Measurements from ENCODE around the gene BCAS1.

BCAS1 gene

DNA sequence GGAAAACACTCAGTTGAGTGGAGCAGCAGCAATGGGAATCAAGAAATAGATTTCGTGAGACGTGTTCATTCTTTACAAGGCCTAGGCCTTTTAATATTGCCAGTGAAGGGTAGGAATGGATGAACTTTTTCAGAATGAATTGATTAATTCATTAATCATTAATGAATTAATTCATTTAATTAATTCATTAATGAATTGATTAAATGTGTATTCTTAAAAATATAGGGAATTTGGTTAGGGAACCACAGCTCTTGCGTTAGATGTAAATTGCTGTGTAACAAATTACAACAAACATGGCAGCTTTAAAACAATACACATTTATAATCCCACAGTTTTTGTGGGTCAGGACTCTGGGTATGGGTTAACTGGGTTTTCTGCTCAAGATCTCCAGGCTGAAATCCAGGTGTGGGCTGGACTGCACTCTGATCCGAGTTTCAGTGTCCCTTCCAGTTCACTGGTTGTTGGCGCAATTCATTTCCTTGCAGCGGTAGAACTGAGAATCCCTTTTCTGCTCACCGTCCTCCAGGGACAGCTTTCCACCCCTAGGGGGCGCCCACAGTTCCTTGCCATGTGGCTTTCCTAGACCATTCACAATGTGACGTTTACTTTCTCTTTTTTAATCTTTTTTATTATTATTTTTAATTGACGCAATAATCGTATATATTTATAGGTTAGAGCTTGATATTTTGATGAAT lies 32.8 kb upstream of the BCAS1 start:
- DNase-seq, result peak; percentile 49

DNA sequence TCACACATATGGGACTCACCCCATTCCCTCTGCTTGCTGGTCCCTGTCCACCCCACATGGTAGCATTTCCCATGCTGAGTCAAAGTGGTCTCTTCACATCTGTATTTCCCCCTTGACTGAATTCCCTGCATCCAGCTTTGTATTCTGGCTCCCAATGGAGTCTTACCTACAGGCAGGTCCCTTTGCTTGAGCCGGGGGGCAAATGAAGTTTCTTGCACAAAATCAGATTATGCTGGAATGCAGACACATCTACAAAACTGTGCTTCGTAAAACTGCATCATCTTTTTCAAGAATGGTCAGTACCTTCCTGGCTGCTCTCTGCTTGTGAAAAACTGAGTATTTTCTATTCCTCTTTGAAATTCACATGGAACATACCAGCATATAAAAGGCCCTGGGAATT lies 32.1 kb upstream of the BCAS1 start:
- DNase-seq, result no peak

DNA sequence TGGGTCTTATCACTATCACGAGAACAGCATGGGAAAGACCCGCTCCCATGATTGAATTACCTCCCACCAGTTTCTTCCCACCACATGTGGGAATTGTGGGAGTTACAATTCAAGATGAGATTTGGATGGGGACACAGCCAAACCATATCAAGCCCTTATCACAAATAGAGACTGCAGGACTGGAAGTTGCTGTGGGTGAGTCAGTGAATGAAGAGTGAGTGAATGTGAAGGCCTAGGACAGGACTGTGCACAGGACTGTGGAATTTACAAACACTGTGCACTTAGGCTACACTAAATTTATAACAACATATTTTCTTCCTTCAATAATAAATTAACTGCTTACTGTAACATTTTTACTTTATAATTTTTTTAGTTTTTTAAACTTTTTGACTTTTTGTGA lies 30.2 kb upstream of the BCAS1 start:
- DNase-seq, result no peak

DNA sequence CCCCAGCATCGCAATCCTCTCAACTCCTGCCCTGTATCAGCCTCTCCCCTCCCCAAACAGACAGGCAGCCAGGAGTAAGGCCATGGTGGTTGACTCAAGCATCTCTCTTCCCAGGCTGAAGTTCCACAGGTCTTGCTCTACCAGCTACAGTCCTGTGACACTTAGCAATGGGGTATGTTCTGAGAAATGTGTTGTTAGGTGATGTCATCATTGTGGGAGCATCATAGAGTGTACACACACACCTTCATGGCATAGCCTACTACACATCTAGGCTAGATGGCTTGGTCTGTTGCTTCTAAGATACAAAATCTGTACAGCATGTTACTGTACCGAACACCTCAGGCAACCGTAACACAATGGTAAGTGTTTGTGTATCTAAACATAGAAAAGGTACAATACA lies 29.5 kb upstream of the BCAS1 start:
- DNase-seq, result no peak

DNA sequence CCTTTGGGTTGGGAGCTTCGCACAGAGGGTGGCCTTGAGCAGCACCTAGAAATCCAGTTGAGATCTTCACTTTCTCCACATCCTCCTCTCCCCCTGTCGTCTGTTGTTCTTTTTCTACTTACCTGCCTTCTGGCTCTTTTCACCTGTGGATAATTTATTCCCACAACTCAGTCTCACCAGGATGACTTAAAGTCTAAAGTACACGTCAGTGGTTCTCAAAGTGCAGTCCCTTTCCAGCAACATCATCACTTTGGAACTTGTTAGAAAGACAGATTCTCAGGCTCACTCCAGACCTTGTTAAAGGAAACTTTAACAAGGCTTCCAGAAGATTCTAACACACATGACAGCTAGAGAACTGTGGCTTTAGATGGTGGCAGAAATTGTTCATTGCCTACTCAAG lies 27.7 kb upstream of the BCAS1 start:
- DNase-seq, result no peak

DNA sequence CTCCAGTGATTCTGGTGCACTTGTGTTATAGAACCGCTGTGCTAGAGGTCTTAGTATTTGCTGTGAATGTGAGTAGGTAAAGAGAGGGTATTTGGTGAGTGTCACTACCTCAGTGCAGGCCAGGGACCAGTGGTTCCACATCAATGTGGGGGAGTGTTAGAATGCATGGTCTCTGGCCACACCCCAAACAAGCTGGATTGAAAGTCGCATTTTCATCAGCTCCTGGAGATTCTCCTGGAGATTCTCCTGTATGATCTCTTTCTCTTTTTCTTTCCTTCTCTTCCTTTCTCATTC lies 26.8 kb upstream of the BCAS1 start:
- DNase-seq, result no peak

DNA sequence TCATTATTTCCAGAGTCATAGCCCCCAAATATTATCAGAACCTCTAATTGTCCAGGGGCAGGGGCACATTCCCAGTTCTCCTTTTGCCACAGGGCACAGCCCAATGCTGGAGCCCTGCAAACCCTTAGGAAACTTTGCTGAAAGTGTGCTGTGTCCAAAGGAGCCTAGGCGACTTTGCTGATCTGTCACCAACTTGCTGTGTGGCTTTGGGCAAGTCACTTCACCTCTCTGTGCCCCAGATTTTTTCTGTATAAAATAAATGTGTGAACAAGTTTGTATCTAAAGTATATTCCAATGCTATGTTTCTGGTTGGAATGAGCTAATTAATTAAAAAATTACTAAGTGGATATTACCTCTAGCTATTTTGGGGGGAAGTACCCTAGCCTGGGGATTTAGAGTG lies 25.4 kb upstream of the BCAS1 start:
- no peak for DNase-seq

DNA sequence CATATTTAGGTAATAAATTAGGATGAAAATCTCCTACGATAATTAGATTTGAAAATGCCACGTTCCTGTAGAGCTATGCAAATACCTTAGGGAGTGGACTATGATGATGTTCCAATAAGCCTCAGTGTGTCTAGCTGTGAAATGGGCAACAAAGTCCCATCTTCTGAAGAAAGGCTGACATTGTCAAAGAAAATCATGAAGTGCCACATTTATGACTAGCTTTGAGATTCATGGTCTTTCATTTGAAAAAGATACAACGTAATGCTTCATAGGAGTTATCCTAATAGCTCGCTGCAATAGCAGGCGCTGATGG lies 23.8 kb upstream of the BCAS1 start:
- DNase-seq, result no peak

DNA sequence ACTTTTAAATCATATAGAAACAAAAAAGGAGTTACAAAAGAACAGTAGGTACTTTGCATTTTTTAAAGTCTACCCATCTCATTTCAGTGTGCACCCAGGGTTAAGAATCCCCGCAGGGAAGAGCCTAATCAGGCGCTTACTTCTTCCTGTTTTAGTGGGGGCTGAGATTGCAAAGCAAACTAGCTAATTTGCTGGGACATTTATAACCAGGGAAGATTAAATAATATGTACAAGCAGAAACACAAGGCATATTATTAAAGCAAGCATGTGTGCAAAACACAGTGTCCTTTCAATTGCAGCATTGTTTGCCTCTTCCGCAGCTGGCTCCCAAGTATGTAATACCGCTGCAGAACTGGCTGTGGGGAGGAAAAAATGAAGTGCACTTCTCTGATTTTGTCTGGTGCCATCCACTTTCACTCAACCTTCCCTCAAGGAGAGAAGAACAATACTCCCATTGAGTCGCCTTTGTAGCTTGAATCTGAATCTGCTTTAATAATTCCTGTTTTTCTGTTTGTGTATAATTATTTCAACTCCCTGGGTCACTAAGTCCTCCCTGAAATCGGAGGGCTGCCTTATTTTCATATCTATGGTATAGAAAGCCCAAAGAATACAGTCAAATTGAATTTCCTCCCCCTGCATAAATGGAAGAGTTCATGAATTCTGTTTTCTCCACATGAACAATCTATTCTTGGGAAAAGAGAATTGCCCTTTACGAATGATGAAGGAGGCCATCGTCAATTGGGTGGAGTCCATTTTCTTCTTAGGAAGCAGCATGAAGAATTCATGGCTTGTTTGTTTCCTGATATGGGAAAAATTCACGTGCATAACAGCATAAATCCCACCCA lies 23.3 kb upstream of the BCAS1 start:
- no peak for DNase-seq

DNA sequence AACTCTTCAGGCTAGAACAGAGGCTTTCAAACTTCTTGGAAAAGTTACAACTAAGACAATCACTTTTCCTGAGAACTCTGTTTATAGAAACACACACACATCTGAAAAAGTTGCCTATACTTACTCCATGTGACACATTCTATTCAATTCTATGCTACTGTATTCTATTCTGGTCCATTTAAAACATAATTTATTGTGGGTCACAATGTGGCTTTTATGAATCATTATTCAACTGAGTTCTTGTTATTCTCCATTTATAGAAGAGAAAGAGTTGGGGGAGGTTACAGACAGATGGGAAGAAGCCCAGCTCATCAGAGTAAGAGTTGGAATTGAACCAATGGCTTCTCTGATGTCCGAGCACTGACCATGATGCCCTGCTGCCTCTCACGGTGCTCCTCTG lies 21.6 kb upstream of the BCAS1 start:
- no peak for DNase-seq

DNA sequence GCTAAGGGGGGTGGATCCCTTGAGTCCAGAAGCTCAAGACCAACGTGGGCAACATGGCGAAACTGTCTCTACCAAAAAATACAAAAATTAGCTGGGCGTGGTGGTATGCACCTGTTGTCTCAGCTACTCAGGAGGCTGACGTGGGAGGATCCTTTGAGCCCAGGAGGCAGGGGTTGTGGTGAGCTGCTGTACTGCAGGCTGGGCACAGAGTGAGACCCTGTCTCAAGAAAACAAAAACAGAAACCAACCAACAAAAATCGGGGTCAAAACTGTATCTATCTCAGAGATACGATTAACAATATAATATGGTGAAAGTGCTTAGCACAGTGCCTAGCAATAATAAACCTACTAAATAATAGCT lies 20.7 kb upstream of the BCAS1 start:
- DNase-seq, result no peak

DNA sequence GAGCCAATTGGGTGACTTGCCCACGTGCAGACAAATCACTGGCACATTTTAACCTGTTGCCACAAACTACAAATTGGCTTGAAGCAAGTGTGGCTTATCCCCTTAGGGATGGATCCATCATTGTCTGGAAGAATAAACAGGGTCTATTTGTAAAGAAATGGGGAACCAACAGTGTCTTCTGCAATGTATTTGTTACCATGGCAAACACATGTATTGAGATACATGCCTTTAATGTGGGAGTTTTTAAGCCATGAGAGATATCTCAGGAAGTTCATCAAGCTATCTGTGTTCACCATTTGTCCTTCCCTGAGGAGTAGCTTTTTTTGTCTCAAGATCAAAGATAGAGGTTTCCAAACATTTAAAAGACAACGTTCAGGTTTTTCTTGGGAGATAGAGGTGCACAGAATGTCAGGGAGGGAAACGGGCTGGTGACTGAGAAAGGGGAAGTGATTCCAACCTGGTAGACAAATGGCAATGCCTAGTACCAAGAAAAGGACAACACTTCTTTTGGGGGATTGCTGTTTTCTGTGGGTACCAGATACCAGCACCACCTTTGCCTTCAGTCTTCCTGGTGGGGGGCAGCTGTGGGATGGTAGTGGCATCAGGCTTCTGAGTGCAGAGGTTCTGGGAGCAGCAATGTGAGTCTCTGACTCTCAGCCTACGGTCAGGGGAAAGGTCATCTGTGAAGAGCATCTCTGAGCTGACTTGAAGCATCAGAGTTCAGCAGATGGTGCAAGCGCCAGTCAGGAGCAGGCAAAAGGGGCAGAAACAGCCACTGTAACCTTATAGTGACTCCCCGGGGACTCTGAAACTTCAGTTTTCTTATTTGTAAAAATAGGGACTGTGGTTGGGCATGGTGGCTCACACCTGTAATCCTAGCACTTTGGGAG lies 20.1 kb upstream of the BCAS1 start:
- no peak for DNase-seq

DNA sequence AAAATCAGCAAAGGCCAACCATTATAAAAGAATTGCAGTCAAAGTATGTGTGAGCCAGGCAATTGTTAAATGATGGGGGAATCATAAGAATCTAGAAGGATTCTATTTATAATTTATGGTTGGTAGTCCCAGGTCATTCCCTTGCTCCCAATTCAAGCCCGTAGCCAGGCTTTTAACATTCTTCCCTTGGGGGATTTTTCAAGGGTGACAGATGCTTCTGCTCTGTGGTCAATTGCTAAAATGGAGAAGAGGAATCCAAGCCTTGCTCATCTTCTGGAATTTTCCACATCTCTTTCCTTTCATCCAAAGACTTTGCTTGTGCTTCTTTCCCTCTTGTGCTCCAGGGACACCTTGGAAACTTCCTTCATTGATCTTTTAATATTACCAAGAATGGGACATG lies 18.0 kb upstream of the BCAS1 start:
- no peak for DNase-seq

DNA sequence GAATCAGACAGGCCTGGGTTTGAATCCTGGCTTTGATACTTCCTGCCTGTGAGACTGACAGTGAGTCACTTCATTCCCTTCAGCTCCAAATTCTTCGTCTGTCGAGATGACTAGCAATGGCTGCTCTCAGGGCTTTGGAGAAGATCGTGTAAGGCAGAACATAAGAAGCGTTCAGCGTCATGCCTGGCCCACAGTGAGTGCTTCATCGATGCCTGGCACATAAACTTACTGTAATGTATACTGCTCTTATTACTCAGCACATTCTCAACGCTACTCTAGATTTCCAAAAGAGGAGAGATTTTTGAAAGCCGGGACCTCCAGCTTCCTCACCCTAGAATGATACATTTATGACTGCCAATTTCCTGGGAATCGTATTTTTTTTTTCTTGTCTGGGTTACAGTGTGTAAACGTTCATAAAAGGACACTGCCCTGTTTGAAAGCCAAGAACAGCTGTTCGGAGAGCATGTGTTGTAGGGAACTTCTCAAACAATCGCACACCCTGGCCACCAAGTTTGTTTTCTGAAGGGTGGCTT lies 16.2 kb upstream of the BCAS1 start:
- DNase-seq, result no peak

DNA sequence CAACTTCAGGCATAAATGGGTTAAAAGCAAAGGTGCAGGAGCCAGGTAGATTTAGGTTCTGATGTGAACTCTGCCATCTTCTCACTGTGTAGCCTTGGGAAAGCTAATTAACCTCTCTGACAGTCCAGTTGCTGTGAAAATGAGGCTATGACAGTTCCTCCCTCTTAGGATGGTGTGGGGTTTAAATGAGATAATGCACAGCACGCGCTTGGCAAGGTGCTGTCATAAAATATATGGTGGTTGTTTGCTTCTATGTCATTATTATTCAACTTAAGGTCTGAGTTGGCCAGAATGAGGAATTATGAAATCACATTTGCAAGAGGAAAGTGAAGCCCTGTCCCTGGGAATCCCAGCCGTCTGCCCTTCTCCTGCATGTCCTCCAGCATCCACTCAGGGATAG lies 15.5 kb upstream of the BCAS1 start:
- DNase-seq, result no peak

DNA sequence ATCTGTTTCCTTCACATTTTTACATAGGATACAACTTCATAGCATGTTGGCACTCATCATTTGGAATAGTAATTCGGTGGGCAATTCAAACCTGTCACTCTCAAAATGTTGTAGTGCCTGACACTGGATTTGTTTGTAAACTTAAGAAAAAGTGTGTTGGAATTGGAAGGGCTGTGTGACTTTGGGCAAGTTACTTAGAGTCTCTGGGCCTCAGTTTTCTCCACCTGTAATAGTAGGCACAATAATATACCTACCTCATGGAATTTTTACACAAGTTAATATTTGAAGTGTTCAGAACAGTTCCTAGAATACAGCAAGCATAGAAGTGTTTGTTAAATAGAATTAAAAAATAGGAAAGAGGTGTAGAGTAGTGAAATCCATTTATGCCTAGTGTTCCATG lies 15.0 kb upstream of the BCAS1 start:
- no peak for DNase-seq

DNA sequence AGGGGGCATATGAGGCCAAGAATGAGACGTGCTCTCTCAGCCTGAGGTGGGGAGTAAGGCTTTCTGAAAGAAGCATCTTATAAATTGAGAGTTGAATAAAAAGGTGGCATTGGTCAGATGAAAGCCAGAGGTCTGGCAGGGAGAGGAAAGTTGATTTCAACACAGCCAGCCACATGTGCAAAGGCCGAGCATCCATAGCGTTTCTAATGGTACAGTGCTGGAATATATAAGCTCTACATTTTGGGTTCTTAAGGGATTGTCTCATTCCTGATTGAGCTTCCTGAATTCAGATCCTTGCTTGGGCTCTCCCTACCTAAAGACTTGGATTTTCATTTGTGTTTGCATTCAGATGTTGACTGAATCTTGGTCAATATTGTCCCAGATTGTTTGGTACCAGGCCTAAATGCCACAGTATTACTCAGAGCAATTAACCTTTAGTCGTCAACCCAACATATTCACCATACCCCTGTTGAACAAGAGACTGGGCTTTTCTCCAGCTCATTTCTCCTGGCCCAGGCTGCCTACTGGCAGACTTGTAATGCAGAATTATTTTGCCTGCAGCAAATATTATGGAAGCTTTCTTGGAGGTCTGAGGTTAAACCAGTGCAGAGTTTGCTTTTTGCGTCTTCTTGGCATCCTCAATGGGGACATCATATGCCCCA lies 14.5 kb upstream of the BCAS1 start:
- DNase-seq, result no peak

DNA sequence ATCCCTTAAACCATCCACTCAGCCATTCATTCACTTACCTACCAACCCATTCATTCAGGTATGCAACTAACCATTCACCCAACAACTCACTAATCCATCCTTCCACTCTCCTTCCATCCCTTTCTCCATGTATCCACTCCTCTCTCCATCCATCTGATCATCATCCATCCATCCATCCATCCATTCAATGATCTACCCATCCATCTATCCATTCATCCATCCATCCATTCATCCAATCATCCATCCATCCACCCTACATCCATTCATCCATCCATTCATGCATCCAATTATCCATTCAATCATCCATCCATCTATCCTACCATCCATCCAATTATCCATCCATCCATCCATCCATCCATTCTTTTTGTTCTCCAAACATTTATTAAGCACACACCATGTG lies 13.8 kb upstream of the BCAS1 start:
- DNase-seq, result no peak

DNA sequence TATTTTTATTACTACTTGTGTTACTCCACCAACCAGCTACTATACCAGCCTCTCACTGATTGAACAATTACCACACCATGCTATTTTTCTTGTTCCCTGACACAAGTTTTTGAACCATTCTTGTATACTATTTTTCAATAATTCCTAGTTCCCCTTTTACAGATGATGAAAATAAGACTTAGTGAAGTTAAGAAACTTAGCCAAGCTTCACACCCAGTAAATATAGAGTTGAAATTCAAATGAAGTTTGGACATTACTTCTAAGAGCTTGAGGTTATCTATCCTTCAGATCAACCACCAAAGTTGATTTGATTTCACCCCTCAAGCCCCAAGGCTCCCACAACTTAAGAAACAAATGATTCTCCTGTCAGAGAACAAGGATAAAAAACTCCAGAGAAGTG lies 13.1 kb upstream of the BCAS1 start:
- DNase-seq, result no peak

DNA sequence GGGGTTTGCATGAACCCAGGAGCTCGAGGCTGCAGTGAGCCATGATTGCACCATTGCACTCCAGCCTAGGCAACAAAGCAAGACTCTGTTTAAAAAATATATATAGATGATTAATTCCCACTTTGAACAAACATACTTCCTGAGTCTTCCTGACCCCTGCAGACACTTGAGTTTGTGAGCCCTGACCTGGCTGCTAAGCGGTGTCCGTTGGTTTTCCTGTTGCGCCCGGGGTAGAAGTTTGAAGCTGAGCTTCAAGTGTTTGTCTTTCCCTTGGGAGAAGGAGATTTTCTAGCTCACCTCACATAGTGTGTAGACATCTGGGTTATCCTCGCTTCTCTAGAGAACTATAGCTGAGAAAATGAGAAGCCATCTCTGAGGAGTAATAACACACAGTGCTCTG lies 11.7 kb upstream of the BCAS1 start:
- DNase-seq, result no peak

DNA sequence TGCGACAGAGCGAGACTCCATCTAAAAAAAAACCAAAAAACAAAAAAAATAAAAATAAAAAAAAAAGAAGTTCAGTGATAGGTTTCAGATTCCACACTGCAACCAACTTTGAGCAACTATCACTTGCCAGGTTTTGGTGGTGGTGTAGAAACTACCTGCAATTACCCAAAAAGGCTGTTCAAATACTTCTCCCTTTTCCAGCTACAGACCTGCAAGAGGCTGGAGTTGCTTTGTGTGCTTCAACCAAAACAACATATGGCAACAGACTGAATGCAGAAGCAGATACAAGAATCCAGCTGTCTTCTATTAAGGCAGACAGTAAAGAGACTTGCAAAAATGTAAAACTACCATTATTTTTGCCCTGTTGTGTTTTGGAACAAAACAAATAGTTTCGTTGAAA lies 9.3 kb upstream of the BCAS1 start:
- no peak for DNase-seq

DNA sequence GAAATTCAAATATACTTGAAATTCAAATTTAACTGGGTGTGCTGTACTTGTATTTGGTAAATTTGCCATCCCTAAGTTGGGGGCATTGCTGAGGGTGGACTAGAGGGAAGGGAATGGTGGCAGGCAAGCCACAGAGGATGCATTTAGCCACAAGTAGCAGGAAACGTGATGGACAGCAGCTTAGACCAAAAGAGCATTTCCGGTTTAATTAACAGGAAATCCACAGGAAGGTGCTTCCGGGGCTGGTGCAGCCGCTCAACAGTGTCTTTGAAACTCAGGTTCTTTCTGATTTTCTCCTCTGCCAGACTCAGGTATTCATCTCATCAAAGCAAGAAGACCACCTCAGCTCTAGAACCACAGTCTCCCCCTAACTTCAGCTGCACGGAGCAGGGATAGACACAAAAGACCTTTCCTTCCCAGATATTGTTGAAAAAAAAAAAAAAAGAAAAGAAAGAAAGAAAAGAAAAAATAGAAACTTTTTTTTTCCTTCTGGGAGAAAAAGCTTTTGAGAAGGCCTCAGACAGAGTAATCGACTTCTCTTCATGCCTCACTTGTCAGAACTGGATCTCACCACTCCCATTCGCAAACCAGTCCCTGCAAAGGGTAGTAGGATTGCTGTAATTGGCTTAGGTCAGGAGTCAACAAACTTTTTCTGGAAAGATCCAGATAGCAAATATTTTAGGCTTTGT lies 8.0 kb upstream of the BCAS1 start:
- no peak for DNase-seq

DNA sequence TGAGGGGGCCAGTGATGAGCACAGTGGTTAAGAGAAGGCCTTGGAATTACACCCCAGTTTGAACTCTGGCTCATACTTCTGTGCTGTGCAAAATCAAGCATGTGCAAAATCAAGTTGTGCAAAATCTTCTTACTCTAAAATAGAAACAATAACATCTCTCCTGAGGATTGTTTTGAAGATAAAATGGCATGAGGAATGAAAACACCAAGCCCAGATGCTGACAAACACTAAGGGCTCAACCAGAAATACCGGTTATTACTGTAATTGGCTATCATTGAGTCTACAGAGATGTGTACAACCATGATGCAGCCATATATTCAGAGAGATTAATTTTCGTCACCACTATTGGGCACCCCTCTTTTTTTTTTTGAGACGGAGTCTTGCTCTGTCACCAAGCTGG lies 5.9 kb upstream of the BCAS1 start:
- no peak for DNase-seq

Measured in effector CD8-positive, alpha-beta T cell (primary cell).